K562 (cell line): ENCODE data around the gene CRB2. TPM values are rescaled to one million over a fixed set of nuclear protein-coding genes. Genes with fewer than 3 reads are reported as not detected.

Source experiments
- HDAC6 ChIP-seq: IDR thresholded peaks from 2 replicates; pipeline ENCODE4 v1.6.1; 2012; ENCODE audit warnings: low read depth, mild to moderate bottlenecking, control low read depth, inconsistent platforms, low read length, moderate library complexity
- HEY1 ChIP-seq: fragments of 250-450 bp; sonication (Bioruptor Pico); IDR thresholded peaks from 2 replicates; pipeline ENCODE4 v1.5.0; 2020; ENCODE audit warnings: mild to moderate bottlenecking, moderate library complexity, borderline replicate concordance
- KDM5B ChIP-seq: fragments of 200-600 bp; sonication (generic); IDR thresholded peaks from 2 replicates; pipeline ENCODE4 v1.6.1; 2012; ENCODE audit warnings: low read depth, mild to moderate bottlenecking, moderate library complexity, low read length, control low read depth, inconsistent platforms; ENCODE audit not compliant: insufficient replicate concordance
- KLF10 ChIP-seq: fragments of 250-450 bp; sonication (Bioruptor Pico); IDR thresholded peaks from 2 replicates; pipeline ENCODE4 v1.6.1; 2021; ENCODE audit warnings: matching md5 sums
- LEF1 ChIP-seq: fragments of 450-650 bp; IDR thresholded peaks from 2 replicates; pipeline ENCODE4 v1.6.1; 2016; ENCODE audit warnings: mild to moderate bottlenecking
- MIER1 ChIP-seq: fragments of 450-650 bp; IDR thresholded peaks from 2 replicates; pipeline ENCODE4 v1.6.1; 2016; ENCODE audit warnings: antibody characterized with exemption, mild to moderate bottlenecking, low read depth
- RNF2 ChIP-seq: sonication (generic); IDR thresholded peaks from 2 replicates; pipeline ENCODE4 v1.6.1; 2016
- SIX5 ChIP-seq, 2 experiments: IDR thresholded peaks; 2 replicates each; pipeline ENCODE4 v1.6.1; 2011; ENCODE audit warnings: low read length in 2 of 2, borderline replicate concordance in 1 of 2, low read depth in 1 of 2, mild to moderate bottlenecking in 1 of 2, moderate library complexity in 1 of 2; ENCODE audit not compliant: insufficient read depth in 1 of 2
- SMAD4 ChIP-seq: fragments of 250-450 bp; sonication (Bioruptor Pico); conservative IDR thresholded peaks from 2 replicates; pipeline ENCODE4 v1.8.0; 2021; ENCODE audit warnings: inconsistent platforms, mild to moderate bottlenecking, moderate library complexity
- TCF7 ChIP-seq: sonication (generic); IDR thresholded peaks from 2 replicates; pipeline ENCODE4 v1.6.1; 2016; ENCODE audit warnings: antibody characterized with exemption, borderline replicate concordance
- ZNF146 ChIP-seq: IDR thresholded peaks from one replicate; pipeline ENCODE4 v1.6.1; 2018; ENCODE audit warnings: missing compliant biosample characterization; ENCODE audit not compliant: unreplicated experiment
- ZNF354B ChIP-seq: fragments of 250-450 bp; sonication (Bioruptor Pico); IDR thresholded peaks from 2 replicates; pipeline ENCODE4 v1.4.0; 2020
- polyA plus RNA-seq, 8 experiments: library from polyadenylated mRNA; depleted of rRNA in 4 of 8; stranded (reverse) in 5 of 8; unstranded in 3 of 8; fragments of >200 nt; fragmentation: Nextera tagmentation in 2 of 8; fragmentation: Illumina TruSeq in 1 of 8; extraction: Ambion mirVana in 2 of 8; extraction: Trizol in 1 of 8; gene quantifications; 2 replicates each; pipeline versions ENCODE4 v1.2.1 to v1.2.3, GENCODE V29; 2011 to 2014; ENCODE audit warnings: inconsistent platforms in 1 of 8, missing spikeins in 1 of 8
- total RNA-seq, 7 experiments: library from RNA; depleted of rRNA in 6 of 7; stranded (reverse); fragments of >200 nt in 6 of 7; fragmentation: Illumina TruSeq in 2 of 7; extraction: Trizol in 2 of 7; gene quantifications; 2 replicates each; pipeline versions ENCODE4 v1.2.1 to v1.2.3, GENCODE V29; 2011 to 2021; ENCODE audit warnings: low replicate concordance in 1 of 7
- TF ChIP-seq, protein P1 (sequence below): sonication (generic); formaldehyde crosslinking; IDR thresholded peaks from 2 replicates; pipeline ENCODE4 v1.8.0; 2023; ENCODE audit warnings: mild to moderate bottlenecking, missing genetic modification reagents
- TF ChIP-seq, protein P2 (sequence below), 3 experiments: fragments of 200-800 bp in 1 of 3; fragments of 250-450 bp in 1 of 3; fragments of 450-650 bp in 1 of 3; sonication (Bioruptor Pico) in 1 of 3; sonication (Bioruptor generic) in 1 of 3; formaldehyde crosslinking in 1 of 3; IDR thresholded peaks; 2 replicates each; pipeline versions ENCODE4 v1.6.1 to v1.8.0; 2016 to 2022; ENCODE audit warnings: mild to moderate bottlenecking in 2 of 3, missing genetic modification characterization in 2 of 3, missing compliant biosample characterization in 1 of 3, moderate library complexity in 1 of 3
- TF ChIP-seq, protein P3 (sequence below): sonication (generic); formaldehyde crosslinking; IDR thresholded peaks from 2 replicates; pipeline ENCODE4 v1.9.0; 2022; ENCODE audit warnings: mild to moderate bottlenecking, missing genetic modification reagents
- TF ChIP-seq, protein P4 (sequence below): sonication (generic); formaldehyde crosslinking; IDR thresholded peaks from 2 replicates; pipeline ENCODE4 v1.8.1; 2023; ENCODE audit warnings: mild to moderate bottlenecking, missing genetic modification reagents, moderate library complexity
- TF ChIP-seq, protein P5 (sequence below): fragments of 200-800 bp; sonication (Bioruptor generic); IDR thresholded peaks from 2 replicates; pipeline ENCODE4 v1.6.1; 2017; ENCODE audit warnings: missing genetic modification characterization, missing compliant biosample characterization
- TF ChIP-seq, protein P6 (sequence below): sonication (generic); formaldehyde crosslinking; IDR thresholded peaks from 2 replicates; pipeline ENCODE4 v1.5.0; 2020; ENCODE audit warnings: missing genetic modification reagents

The CRB2 gene
- total and polyA plus RNA-seq, 9 of the 15 experiments (the other 6 are each of a cell fraction or from before 2014, with no cell fraction given) = 0.13 to 1.2 (median 0.25) TPM; not detected in 2

DNA sequence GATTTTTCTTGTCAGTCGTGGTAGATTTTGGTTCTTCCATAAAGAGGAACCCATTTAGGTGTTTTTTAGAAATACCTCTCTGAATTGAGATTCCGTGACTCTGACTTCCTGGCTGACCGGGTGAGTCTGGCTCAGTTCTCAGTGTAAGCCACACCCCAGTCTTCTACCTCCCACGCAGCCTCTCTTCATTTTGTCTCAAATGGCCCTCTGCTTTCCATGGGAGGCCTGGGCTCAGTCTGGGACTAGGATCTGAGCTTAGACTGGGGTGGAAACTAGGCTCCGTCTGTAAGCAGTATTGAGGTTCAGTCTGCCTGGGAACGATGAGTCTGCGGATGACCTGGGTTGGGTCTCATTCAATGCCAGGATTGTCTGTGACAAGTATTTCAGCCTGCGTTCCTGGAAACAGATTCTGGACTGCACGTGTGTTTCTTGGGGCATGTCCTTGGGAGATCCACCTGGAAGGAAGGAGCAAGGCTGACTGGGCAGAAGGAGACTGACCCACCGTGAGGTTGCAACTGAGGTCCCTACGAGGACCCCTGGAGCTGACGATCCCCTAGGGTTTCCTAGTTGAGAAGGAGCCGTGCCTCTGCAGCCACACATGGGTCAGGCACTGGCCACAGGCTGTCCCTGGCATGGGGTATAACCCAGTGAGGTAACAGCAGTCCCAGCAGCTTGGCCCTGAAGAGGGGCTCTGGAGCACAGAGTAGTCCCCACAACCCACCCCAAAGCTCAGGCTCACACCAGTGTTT, 12.4 kb upstream of the CRB2 start (continued):
- TF ChIP-seq, protein P1, sequence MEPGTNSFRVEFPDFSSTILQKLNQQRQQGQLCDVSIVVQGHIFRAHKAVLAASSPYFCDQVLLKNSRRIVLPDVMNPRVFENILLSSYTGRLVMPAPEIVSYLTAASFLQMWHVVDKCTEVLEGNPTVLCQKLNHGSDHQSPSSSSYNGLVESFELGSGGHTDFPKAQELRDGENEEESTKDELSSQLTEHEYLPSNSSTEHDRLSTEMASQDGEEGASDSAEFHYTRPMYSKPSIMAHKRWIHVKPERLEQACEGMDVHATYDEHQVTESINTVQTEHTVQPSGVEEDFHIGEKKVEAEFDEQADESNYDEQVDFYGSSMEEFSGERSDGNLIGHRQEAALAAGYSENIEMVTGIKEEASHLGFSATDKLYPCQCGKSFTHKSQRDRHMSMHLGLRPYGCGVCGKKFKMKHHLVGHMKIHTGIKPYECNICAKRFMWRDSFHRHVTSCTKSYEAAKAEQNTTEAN (CRISPR knock-in tag) = no peak
- TF ChIP-seq HDAC6 = no peak
- peak; percentile 63 for TF ChIP-seq KDM5B
- TF ChIP-seq, protein P2, sequence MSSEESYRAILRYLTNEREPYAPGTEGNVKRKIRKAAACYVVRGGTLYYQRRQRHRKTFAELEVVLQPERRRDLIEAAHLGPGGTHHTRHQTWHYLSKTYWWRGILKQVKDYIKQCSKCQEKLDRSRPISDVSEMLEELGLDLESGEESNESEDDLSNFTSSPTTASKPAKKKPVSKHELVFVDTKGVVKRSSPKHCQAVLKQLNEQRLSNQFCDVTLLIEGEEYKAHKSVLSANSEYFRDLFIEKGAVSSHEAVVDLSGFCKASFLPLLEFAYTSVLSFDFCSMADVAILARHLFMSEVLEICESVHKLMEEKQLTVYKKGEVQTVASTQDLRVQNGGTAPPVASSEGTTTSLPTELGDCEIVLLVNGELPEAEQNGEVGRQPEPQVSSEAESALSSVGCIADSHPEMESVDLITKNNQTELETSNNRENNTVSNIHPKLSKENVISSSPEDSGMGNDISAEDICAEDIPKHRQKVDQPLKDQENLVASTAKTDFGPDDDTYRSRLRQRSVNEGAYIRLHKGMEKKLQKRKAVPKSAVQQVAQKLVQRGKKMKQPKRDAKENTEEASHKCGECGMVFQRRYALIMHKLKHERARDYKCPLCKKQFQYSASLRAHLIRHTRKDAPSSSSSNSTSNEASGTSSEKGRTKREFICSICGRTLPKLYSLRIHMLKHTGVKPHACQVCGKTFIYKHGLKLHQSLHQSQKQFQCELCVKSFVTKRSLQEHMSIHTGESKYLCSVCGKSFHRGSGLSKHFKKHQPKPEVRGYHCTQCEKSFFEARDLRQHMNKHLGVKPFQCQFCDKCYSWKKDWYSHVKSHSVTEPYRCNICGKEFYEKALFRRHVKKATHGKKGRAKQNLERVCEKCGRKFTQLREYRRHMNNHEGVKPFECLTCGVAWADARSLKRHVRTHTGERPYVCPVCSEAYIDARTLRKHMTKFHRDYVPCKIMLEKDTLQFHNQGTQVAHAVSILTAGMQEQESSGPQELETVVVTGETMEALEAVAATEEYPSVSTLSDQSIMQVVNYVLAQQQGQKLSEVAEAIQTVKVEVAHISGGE (CRISPR knock-in tag; IDR thresholded peaks at IDR 0.05) = peak in 1 of 3 experiments; percentile 45; a peak in 1 of 6 replicates
- no peak for TF ChIP-seq ZNF354B (CRISPR knock-in tag)
- TF ChIP-seq, protein P3, sequence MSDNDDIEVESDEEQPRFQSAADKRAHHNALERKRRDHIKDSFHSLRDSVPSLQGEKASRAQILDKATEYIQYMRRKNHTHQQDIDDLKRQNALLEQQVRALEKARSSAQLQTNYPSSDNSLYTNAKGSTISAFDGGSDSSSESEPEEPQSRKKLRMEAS (CRISPR knock-in tag) = no peak; the same call in 1 of the 2 replicates
- TF ChIP-seq, protein P4, sequence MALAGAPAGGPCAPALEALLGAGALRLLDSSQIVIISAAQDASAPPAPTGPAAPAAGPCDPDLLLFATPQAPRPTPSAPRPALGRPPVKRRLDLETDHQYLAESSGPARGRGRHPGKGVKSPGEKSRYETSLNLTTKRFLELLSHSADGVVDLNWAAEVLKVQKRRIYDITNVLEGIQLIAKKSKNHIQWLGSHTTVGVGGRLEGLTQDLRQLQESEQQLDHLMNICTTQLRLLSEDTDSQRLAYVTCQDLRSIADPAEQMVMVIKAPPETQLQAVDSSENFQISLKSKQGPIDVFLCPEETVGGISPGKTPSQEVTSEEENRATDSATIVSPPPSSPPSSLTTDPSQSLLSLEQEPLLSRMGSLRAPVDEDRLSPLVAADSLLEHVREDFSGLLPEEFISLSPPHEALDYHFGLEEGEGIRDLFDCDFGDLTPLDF (CRISPR knock-in tag) = no peak
- no peak for TF ChIP-seq ZNF146 (CRISPR knock-in tag)
- TF ChIP-seq TCF7 = no peak
- peak; percentile 66; the same call in 1 of the 2 replicates for TF ChIP-seq SMAD4 (CRISPR knock-in tag)
- no peak for TF ChIP-seq KLF10 (CRISPR knock-in tag)
- TF ChIP-seq, protein P5, sequence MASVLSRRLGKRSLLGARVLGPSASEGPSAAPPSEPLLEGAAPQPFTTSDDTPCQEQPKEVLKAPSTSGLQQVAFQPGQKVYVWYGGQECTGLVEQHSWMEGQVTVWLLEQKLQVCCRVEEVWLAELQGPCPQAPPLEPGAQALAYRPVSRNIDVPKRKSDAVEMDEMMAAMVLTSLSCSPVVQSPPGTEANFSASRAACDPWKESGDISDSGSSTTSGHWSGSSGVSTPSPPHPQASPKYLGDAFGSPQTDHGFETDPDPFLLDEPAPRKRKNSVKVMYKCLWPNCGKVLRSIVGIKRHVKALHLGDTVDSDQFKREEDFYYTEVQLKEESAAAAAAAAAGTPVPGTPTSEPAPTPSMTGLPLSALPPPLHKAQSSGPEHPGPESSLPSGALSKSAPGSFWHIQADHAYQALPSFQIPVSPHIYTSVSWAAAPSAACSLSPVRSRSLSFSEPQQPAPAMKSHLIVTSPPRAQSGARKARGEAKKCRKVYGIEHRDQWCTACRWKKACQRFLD (CRISPR knock-in tag) = 0 out of 2 replicates have a peak, but pooled peaks have one; percentile 25
- TF ChIP-seq RNF2 = no peak
- TF ChIP-seq, protein P6, sequence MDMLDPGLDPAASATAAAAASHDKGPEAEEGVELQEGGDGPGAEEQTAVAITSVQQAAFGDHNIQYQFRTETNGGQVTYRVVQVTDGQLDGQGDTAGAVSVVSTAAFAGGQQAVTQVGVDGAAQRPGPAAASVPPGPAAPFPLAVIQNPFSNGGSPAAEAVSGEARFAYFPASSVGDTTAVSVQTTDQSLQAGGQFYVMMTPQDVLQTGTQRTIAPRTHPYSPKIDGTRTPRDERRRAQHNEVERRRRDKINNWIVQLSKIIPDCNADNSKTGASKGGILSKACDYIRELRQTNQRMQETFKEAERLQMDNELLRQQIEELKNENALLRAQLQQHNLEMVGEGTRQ = no peak
- TF ChIP-seq LEF1 = peak; percentile 51; the same call in 1 of the 2 replicates
- TF ChIP-seq SIX5 (IDR thresholded peaks at IDR 0.05; ENCODE audit: borderline replicate concordance in 1 of 2, insufficient read depth in 1 of 2, low read depth in 1 of 2, low read length in 2 of 2) = no peak
- no peak for TF ChIP-seq MIER1
- TF ChIP-seq HEY1 (CRISPR knock-in tag) = no peak
